ENCODE measurements around the gene PRKCE. TPM values are rescaled to one million over a fixed set of nuclear protein-coding genes. Genes with fewer than 3 reads are reported as not detected.

Gene PRKCE
- total RNA-seq, 1 donor from 2014 or later = 4.6 TPM

- Histone ChIP-seq H3K9me3 (no peaks in the 10 kb centered on the region), H3K4me1 (no peaks in the 10 kb centered on the region), H3K27me3 (no peaks in the 10 kb centered on the region), H3K27ac (no peak overlapping the region), H3K4me3 (no peak overlapping the region), H3K36me3 (no peaks in the 10 kb centered on the region)
- TF ChIP-seq, protein P1, sequence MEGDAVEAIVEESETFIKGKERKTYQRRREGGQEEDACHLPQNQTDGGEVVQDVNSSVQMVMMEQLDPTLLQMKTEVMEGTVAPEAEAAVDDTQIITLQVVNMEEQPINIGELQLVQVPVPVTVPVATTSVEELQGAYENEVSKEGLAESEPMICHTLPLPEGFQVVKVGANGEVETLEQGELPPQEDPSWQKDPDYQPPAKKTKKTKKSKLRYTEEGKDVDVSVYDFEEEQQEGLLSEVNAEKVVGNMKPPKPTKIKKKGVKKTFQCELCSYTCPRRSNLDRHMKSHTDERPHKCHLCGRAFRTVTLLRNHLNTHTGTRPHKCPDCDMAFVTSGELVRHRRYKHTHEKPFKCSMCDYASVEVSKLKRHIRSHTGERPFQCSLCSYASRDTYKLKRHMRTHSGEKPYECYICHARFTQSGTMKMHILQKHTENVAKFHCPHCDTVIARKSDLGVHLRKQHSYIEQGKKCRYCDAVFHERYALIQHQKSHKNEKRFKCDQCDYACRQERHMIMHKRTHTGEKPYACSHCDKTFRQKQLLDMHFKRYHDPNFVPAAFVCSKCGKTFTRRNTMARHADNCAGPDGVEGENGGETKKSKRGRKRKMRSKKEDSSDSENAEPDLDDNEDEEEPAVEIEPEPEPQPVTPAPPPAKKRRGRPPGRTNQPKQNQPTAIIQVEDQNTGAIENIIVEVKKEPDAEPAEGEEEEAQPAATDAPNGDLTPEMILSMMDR (IDR thresholded peaks at IDR 0.05) = no peak
- intact Hi-C loops (cut with DNase I) = no loop called here
- no peak for DNase-seq (ENCODE audit: low spot score in 2 of 2)
Measured at GRCh38 chr2:45732946-45733345, 81.5 kb downstream of the PRKCE start.

DNA sequence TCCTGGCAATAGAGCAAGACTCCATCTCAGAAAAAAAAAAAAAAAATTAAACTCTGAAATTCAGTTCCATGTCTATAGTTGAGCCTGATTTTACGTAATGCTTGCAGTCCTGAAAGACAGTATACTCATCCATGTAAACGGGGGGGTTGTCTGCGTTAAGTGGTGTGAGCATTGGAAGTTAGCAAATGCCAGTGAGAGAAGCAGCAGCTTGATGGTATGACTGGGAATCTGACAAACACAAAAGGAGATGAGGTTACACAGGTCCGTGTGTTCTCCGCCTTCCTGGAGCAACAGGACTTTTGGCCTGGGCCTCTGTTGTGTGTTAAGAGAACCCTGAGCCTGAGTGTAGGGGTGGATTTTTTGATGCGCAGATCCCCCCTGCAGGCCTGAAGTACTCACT is 82.9 kb downstream of the PRKCE start:
- no peaks in the 10 kb centered on the region for H3K36me3 ChIP-seq
- TF ChIP-seq, protein P1 (IDR thresholded peaks at IDR 0.05) = no peak
- intact Hi-C loops (cut with DNase I) = no loop called here
- H3K27ac ChIP-seq = no peak overlapping the region
- no peaks in the 10 kb centered on the region for H3K27me3 ChIP-seq
- no peaks in the 10 kb centered on the region for H3K4me1 ChIP-seq
- no peak overlapping the region for H3K4me3 ChIP-seq
- DNase-seq (ENCODE audit: low spot score in 2 of 2) = no peak
- no peaks in the 10 kb centered on the region for H3K9me3 ChIP-seq

GRCh38 chr2:45734952-45735351 is 83.5 kb downstream of the PRKCE start:
- DNase-seq (ENCODE audit: low spot score in 2 of 2) = no peak
- no peaks in the 10 kb centered on the region for H3K9me3 ChIP-seq
- H3K27me3 ChIP-seq = no peaks in the 10 kb centered on the region
- no peaks in the 10 kb centered on the region for H3K4me1 ChIP-seq
- H3K36me3 ChIP-seq = no peaks in the 10 kb centered on the region
- intact Hi-C loops (cut with DNase I) = no loop called here
- H3K4me3 ChIP-seq = no peak overlapping the region
- TF ChIP-seq, protein P1 (IDR thresholded peaks at IDR 0.05) = no peak
- H3K27ac ChIP-seq = no peak overlapping the region

- Histone ChIP-seq H3K36me3 (no peaks in the 10 kb centered on the region), H3K27ac (no peak overlapping the region), H3K4me3 (no peak overlapping the region)
Measured at GRCh38 chr2:45736757-45737704, 85.6 kb downstream of the PRKCE start.

GRCh38 chr2:45739796-45740485 is 88.5 kb downstream of the PRKCE start:
- TF ChIP-seq, protein P1 (IDR thresholded peaks at IDR 0.05) = no peak

More at GRCh38 chr2:45736757-45737704, 85.6 kb downstream of the PRKCE start:
- H3K9me3 ChIP-seq = no peaks in the 10 kb centered on the region
- H3K4me1 ChIP-seq = no peaks in the 10 kb centered on the region
- TF ChIP-seq, protein P1 (IDR thresholded peaks at IDR 0.05) = no peak
- H3K27me3 ChIP-seq = no peaks in the 10 kb centered on the region
- DNase-seq (ENCODE audit: low spot score in 2 of 2) = no peak
- intact Hi-C loops (cut with DNase I) = no loop called here

More at GRCh38 chr2:45739796-45740485, 88.5 kb downstream of the PRKCE start:
- DNase-seq (ENCODE audit: low spot score in 2 of 2) = no peak
- H3K9me3 ChIP-seq = no peaks in the 10 kb centered on the region
- H3K4me1 ChIP-seq = no peaks in the 10 kb centered on the region
- intact Hi-C loops (cut with DNase I) = no loop called here
- H3K4me3 ChIP-seq = no peak overlapping the region
- no peaks in the 10 kb centered on the region for H3K36me3 ChIP-seq
- H3K27me3 ChIP-seq = no peaks in the 10 kb centered on the region
- H3K27ac ChIP-seq = no peak overlapping the region

Measured in ascending aorta (tissue), 2 donors.